HG02870 (cell line): ENCODE measurements around the gene SPARC.

Source experiments
- ATAC-seq: cut with Tn5 transposase; IDR thresholded peaks from one replicate; pipeline ENCODE4 v1.9.1; 2021; ENCODE audit warnings: mild to moderate bottlenecking, moderate library complexity; ENCODE audit not compliant: unreplicated experiment

The SPARC gene

DNA sequence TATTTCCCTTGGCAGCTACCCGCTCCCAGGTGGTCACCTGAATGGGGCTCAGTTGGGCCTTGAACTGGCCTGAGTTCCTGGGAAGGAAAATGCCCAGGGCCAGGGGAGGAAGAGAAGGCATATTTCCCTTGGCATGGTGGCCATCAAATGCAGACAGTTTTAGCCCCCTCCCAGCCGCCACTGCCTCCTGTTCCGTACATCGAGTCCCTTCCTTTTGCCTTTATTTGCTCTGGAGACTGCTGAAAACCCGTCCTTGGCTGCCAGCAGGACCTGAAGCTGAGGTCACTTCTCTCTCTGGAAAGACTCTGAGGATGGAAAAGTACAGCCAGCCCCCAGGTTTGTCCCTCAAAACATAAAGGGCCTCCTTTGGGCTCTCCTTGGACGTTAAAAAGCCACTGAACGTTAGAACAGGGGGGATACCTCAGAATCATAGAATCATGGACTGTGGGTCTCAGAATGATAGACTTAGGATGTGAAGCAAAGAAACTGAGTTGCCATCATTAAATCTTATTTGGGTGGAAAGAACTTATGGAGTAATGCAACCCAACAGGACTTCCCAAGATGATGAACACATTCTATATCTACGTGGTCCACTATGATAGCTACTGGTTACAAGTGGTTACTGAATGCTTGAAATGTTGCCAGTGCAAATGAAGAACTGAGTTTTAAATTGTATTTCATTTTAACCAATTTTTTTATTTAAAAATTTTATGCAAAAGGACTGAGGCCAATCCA, 7.1 kb downstream of the SPARC start:
- ATAC-seq: no peak

DNA sequence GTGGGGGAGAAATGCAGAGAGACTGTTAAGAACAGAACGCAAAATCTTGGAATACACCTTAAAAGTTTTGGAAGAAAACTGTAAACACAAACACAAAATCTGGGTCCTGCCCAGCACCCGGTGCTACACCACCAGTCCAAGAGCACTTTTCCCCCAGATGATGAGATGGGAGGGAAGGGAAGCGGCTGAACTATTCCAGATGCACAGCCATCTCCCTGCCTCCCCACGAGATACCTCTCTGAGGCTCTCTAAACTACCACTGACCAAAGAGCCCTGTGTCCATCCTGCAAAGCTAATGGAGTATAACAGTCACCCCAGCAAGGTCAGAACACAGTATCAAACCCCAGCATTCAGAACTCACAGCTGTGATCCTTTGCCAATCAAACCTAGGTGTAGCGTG, 8.0 kb downstream of the SPARC start:
- ATAC-seq: no peak

DNA sequence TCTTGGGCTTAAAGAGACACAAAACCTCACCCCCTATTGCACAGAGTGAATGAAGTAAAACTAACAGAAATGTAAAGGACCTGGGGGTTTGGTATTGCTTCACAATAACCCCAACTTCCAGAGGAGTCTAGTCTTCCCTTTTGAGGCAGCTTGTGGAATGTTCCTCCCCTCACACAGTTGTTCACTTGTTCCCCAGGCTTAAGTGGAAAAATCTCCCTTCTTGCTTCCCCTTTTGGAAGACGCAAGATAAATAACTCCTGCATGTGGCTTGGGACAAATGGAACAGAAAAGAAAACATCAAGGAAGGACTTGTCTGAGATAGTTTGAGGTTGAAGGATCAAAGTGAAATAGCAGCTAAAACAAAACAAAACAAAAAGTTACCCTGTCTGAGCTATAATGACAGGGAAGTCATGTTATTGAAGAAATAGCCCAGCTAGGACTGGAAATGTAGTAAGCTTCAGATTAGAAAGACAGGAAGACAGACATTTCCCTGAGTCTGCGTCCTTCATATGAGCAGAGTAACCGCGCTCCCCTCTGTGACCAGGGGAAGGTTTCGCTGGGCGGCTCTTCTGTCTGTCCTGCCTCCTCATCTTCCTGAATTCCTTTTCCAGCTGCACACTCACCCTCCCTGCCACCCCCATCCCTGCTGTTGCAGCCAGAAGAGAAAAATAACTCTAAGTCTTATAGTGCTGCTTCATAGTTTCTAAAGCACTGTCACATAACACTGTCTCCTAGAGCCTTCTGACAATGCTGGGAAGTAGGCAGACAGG, 8.8 kb downstream of the SPARC start:
- ATAC-seq: no peak

DNA sequence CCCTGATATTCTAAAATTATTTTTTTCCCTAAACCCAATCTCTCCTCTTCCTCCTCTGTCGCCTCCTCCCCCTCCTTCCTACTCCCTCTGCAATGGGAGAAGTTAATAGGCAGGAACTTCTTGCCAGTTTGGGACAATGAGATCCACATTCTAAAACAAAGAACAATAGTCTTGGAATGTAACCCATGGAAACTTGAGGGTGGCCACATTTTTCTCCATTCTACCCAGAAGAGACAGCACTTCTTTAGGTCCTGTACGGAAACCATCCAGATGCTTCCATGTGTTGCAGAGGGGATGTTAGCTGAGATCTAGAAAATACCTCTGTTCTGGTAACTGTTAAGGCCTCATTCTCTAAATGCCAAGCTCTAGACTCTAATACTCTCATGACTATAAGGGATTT, 10.0 kb downstream of the SPARC start:
- ATAC-seq: no peak

GRCh38 chr5:151676314-151676712, 10.4 kb downstream of the SPARC start:
- ATAC-seq: no peak

GRCh38 chr5:151675611-151676313, 11.0 kb downstream of the SPARC start:
- peak; percentile 66 for ATAC-seq

- no peak for ATAC-seq
Observed at GRCh38 chr5:151674626-151675610, 11.8 kb downstream of the SPARC start.

GRCh38 chr5:151673421-151673820, 13.3 kb downstream of the SPARC start:
- no peak for ATAC-seq

DNA sequence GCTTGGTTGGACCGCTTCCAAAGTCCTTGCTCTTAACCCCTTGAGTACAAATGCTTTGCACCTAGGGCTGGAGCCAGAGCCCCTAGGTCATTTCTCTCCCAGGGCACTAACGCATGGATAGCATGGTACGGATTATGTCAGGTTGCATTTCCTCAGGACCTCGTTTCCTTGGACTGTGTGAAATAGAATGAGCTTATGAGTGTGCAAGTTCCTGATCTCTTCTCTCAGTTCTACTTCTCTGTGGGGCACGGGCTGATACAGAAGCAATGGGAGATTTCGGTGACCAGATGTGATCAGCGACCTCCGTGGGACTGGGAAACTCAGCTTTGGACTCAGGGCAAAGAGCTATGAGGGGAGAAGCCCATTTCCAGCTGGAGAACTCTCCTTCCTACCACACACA, 14.2 kb downstream of the SPARC start:
- no peak for ATAC-seq

DNA sequence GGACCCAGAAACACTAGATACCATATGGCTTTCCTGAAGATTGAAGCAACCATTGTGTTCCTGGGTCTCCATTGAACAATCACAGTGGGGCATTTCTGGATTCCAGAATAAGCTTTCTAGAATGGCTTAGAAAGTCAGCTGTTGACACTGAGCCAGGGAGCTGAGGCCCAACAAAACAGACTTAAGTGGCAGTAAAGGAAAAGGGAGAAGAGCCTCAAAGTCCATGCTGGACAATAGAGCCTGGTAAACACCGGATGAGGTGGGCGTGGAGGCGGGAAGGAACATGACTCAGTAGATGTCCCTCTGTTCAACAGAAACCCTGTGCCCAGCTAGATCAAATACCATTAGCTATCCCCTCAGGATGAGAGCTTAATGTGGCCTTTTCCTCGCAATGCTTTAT, 14.8 kb downstream of the SPARC start:
- ATAC-seq: no peak

GRCh38 chr5:151670953-151671636, 15.6 kb downstream of the SPARC start:
- ATAC-seq: no peak

DNA sequence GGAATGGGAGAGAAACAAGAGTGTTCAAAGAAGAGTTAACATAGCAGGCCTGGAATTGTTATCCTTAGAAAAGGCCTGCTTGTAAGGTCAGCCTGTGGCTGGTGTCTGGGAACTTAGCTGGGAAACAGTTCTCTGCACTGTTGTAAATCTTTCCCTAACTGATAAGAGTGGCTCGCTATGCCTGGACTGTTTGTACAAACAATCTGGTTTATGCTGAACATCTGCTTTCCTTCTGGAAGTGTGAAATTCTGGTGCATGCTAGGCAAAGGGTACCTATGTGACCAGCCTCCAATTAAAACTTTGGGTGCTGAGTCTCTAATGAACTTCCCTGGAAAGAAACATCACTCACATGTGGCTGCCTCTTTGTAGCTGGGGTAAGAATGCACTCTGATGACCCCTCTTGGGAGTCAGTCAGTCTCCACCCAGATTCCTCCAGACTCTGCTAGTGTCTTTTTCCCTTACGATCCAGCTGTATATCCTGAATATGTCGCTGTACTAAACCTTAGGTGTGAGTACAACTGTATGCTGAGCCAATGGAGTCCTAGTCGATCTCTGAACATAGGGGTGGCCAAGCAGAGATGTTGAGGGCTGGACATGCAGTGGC, 16.5 kb downstream of the SPARC start:
- no peak for ATAC-seq

DNA sequence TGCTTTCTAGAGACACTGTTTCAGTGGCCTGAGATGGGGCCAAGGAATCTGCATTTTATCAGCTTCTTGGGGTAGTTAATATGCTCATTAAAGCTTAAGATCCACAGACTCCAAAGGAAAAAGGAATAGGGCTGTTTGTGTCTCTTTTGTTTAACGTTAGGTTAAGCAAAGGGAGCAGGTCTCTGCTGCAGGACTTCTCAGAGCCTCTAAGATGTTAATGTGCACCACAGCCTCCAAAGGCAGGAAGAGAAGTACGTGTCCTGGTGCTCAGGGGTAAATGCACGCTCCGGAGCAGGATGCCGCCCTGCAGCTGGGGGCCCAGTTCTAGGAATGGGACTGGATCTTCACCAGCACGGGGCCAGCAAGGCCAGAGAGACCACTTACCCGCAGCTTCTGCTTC, 19.6 kb downstream of the SPARC start:
- no peak for ATAC-seq

DNA sequence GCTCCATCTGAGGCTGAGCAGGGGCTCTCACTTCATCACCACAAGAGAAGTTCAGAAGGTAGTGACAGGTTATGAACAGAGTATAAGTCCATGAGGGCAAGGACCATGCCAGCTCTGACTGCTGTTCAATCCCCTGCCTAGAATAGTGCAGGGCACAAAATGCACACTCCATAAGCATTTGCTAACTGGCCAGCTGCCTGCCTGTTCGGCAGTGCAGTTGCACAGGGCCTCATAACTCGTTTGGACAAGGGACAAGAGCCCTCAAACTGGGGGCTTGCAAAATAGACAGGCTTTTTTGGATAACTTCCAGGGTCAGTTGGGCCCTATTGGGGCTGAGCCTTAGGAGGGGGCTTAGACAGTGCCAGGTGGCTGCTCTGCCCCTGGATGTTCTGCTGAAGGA, 21.1 kb downstream of the SPARC start:
- no peak for ATAC-seq

- ATAC-seq: no peak
Observed at GRCh38 chr5:151664694-151665585, 21.8 kb downstream of the SPARC start.

DNA sequence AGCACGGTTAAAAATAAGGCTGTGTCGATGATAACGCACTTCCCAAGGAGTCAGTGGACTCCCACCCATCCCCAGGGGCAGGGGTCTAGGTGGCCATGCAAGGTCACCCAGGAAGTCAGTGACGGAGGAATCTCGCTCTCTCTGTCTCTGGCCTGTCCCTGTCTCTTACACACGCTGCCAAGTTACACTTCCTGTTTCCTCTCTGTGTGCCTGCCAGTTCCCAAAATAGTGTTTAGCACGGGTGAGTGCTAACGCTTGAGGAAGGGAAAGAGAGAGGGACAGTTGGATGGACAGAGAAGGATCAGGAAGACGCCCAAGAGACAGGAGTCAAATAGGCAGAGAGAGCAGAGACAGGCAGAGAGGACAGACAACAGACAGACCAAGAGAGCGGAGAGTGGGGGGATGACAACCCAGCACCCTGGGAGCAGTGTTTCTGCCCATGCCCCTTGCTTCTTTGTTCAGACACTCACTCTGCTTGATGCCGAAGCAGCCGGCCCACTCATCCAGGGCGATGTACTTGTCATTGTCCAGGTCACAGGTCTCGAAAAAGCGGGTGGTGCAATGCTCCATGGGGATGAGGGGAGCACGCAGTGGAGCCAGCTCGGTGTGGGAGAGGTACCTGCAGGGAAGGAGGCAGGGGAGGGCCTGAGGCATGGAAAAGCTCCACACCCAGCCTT, 23.0 kb downstream of the SPARC start:
- ATAC-seq: no peak

DNA sequence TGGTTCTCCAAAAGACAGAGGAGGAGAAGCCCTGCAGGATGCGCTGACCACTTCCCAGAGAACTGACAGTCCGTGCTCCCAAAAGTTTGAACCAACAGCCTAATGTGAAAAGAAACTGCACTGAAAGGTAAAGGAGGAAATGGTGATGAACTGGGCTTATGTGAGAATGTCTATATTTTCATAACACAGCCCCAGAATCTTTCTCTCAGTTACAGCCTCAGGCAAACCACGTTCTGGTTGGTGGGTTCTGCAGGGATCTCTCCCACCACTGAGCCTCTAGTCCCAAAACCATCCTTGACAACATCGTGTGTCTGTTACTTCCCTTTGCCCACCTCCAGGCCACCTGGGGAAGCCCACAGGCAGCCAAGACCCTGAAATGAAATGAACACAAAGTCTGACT, 23.9 kb downstream of the SPARC start:
- peak; percentile 44 for ATAC-seq
